HG03060 (cell line): ENCODE measurements around the gene CERS1.

Source experiments
- ATAC-seq: cut with Tn5 transposase; IDR thresholded peaks from one replicate; pipeline ENCODE4 v1.9.1; 2021; ENCODE audit warnings: low read depth, moderate number of reproducible peaks; ENCODE audit not compliant: unreplicated experiment

Gene CERS1

DNA sequence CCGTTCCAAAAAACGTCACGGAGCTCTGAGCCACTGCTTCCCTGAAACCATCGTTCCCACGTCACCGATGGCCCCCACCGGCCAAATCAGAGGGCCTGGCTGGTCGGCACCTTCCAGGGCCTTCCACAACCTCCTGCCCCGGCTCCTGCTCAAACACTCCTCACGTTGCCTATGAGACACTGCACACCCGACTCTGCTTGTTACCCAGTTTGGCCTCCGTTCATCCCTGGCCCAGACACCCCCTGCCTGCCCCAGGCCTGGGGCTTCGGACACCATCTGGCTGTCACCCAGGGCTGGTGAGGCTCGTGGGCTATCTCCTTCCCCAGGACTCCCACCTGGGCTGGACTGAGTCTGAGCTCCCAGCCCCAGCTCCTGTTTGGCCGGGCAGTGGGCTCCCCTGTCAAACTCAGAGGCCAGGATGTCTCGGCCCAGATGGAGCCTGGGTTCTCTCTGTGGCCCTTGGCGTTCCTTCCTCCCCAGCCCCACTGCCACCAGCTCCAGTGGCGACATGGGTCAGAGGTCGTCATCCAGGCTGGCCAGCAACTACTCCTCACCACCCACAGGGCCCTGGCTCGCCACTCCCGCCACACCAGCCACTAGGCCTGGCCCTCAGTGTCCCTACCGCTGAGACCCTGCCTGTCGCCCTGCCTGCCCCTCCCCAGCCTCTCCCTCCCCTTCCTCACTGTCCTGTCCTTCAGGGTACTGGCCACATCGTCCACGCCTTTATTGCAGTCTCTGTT, 17.7 kb downstream of the CERS1 start:
- ATAC-seq: no peak

DNA sequence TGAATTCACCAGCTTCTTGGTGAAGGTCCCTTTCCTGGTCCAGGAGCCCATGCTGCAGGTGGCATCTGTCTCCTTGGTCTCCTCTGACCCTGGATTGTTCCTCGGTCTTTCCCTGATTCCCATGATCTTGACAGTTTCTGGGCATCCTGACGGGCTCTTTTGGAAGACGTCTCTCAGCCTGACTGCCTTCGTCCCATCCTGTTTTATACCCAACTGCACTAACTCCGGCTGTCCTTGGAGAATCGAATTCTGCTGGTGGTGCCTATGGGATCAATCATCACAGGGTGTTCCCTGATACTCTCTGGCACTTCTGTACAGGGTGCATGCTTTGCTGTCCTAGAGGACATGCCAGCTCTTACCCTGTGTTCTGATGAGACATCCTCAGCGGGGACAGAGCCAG, 19.1 kb downstream of the CERS1 start:
- no peak for ATAC-seq

DNA sequence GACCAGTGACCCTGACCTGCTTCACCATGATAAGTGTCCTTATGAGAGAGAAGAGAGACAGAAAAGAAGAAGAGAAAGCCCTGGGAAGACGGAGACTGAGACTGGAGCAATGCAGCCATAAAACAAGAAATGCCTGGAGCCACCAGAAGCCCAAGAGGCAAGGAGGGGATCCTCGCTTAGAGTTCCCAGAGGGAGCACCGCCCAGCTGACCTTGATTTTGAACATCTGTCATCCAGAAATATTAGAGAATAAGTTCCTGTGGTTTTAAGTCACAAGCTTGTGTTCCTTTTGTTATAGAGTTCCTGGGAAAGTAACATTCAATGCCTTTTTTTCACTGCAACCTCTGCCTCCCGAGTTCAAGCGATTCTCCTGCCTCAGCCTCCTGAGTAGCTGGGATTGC, 20.2 kb downstream of the CERS1 start:
- no peak for ATAC-seq

DNA sequence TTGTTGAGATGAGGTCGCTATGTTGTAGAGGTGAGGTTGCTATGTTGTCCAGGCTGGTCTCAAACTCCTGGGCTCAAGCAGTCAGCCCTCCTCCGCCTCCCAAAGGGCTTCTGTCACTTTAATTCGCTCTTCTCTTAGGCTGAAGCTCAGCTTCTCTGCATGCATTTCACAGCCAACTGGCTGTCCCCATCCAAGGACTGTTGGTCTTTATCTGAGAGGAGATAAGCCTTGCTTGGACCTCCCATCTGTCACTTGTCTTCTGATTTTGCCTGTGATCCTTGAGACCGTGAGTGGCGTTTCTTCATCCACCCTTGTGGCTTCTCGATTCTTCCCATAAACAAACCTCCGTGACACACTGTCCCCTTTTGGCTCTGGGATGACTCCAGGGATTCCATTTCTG, 24.4 kb downstream of the CERS1 start:
- no peak for ATAC-seq

DNA sequence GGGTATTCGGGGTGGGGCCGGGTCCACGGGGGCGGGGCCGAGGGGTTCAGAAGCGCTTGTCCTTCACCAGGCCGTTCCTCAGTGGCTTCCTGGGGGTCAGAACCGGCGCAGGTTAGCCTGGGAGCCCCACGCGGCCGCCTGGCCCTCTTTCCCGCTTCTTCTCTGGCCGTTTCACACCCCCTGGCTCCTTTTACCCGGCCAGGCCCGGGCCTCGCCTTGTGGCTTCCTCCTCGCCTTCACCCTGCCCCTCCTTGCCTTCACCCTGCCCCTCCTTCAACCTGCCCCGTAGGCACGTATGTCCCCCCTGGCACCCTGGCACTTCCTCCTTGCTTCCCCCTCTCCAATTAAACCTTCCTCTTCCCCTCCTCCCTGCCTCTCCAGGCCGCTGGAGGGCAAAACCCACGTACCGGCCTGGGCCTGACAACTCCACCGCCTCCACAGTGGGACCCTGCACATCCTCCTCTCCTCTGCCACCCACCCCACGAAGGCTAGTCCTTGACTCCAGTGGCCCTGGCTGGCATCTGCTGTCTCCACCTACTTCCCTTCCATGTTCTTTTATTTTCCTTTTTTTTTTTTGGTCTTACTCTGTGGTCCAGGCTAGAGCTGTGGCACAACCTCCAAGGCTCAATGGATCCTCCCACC, 25.3 kb downstream of the CERS1 start:
- no peak for ATAC-seq

DNA sequence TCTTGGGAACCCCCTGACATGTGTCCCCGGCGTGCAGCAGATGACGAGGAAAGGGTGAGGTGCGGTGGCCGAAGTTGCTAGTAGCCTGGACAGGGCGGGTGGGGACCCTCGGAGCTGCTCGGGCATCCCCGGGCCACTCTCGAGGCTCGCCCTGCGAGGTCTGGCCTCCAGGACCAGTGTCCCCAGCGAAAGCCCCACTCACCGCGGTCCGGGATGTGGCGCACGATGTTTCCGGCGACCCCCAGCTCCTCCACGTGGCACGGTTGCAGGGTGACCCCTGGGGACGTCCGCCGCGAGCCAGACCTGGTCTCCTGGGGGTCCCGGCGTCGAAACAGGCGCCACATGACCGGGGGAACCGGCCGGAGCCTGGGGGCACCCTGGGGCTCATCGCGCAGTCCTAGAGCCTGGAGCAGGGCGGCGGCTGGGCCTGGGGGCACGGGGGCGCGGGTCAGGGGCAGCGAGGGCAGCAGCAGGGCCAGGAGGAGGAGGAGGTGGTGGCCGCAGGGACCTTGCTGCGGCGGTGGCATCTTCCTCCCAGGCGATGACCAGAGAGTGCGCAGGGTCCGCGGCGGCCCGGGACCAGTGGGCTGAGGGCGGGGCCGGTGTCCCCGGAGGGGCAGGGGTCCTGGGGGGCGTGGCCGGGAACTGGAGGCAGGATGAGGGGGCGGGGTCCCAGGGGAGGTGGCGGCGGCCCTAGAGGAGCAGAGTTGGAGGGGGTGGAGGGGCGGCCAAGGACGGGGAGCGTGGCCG, 26.0 kb downstream of the CERS1 start:
- no peak for ATAC-seq

DNA sequence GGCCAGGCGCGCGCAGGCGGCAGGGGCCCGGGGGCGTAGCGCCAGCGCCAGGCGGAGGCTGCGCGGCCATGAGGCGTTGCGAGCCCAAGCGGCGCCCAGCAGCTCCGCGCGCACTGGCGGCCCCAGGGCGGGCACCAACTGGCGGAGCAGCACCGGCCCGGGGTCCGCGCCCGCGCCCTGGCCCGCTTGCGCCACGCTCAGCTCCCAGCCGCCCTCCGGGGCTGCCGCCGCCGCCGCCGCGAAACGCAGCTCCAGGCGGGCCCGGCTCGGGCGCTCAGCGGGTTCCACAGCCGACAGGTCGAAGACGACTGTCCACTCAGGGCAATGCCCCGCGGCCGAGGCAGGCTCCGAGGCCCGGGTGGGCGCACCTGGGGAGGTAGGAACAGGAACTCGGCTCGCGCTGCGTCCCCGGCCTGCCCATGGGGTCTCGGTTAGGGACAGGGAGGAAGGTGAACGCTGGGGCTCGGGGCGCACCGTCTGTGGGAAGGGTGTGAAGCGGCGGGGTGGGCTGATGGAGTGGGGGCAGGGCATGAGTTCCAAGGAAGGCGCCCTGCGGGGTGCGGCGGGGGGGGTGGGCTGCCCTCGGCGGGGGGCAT, 26.8 kb downstream of the CERS1 start:
- ATAC-seq: no peak

DNA sequence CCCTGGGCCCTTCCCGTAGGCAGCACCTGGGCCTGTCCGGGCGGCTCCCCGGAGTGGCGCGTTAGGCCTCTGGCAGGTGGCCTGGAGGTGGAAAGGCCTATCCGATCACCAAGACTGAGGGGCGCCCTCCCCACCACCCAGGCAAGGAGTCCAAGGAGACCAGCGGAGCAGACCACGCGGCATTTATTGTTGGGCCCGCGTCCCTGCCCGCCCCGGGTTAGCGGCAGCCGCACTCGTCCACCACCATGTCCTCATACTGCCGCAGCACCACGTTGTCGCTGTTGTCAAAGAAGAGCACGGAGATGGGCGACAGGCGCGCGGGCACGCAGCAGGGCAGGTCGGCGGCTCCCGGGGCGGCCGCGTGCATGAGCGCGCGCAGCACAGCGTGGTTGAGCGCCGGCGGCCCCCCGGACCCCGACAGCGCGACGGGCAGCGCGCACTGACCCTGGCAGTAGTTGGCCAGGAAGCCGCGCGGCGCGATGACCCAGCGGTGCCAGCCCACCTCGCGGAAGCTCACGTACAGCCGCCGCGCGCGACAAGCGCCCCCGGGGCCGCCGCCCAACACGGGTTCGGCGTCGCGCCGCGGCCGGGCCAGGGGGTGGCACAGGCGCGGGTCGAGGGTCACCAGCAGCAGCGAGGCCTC, 27.5 kb downstream of the CERS1 start:
- no peak for ATAC-seq

DNA sequence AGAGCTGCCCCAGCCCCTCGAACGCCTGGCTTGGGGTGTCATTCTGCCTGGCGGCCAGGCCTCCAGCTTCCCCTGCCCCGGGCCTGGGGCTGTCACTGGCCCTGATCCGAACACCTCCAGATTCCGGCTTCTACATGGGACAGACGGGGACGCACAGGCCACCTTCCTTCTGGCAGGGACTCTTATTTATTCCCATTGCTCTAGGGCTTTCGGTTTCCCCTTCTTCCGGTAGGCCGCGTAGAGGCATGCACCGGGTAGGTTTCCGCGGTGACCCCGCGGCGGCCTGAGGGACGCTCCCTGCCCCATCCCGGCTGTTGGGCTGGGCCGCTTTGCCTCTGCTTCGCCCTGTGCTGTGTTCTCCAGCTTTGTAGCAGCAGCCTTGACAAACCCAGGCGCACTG, 28.2 kb downstream of the CERS1 start:
- no peak for ATAC-seq

DNA sequence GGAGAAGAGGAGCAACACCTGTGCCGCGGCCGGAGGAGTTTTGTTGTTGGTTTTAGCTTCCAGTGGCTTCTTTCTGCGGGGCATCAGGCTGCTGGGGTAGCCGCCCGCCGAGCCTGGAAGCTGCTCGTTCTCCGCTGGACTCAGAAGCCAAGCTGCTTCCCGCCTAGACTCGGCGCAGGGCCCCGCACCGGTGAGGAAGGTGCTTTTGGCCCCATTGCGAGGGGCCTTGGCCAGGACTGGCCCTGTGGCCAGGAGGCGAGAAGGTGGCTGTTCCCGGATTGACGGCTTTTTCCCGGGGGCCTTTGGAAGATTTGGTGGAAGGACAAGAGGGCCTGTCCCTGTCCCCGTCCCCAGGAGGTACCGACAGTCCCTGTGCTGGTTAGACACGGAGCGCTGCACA, 28.8 kb downstream of the CERS1 start:
- ATAC-seq: no peak

DNA sequence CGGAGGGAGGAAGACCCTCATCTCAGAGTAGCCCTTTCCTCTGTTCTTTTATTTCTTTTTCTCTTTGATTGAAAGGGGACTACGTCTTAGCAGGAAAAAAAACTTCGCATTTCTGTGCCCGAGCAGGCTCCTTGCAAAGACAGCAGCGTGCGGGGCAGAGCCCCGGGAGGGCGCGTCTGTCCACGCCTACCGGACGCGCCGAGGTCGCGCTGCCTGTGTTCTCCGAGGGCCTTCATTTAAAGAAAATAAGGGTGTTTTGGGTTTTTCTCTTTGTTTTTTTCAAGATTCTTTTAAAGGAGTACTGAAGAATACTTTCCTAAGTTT, 29.2 kb downstream of the CERS1 start:
- no peak for ATAC-seq

DNA sequence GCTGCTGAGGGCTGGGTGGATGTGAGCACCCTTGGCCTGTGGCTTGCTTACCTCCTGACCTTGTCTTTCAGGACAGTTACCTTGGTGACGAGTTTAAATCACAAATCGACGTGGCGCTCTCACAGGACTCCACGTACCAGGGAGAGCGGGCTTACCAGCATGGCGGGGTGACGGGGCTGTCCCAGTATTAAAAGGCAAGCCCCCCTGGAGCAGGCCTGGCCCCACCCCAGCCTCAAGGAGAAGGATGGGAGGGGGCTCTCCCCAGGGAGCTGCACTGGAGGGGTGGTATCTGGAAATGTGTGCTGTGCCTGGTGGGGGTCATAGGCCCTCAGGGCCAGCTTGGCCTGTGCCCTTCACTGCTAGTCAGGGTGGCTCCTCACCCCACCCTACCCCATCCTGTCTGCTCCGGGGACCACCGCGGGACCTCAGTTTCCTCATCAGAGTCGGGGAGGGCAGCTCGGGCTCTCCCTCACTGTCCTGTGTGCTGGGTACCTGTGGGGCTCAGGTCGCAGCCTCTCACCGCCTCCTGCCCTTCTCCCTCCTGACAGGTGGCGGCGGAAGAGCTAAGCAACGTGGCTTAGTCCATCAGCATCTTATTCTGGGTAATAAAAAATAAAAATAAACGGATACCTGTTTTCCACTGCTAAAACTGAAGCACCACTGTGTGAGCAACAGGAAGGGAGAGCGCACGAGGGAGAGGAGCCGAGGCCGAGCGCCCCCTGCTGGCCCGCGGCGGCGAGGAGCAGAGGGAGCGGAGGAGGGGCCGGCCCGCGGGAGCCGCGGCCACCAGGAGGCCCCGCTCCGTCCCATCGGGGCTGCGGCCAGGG, 29.8 kb downstream of the CERS1 start:
- no peak for ATAC-seq

DNA sequence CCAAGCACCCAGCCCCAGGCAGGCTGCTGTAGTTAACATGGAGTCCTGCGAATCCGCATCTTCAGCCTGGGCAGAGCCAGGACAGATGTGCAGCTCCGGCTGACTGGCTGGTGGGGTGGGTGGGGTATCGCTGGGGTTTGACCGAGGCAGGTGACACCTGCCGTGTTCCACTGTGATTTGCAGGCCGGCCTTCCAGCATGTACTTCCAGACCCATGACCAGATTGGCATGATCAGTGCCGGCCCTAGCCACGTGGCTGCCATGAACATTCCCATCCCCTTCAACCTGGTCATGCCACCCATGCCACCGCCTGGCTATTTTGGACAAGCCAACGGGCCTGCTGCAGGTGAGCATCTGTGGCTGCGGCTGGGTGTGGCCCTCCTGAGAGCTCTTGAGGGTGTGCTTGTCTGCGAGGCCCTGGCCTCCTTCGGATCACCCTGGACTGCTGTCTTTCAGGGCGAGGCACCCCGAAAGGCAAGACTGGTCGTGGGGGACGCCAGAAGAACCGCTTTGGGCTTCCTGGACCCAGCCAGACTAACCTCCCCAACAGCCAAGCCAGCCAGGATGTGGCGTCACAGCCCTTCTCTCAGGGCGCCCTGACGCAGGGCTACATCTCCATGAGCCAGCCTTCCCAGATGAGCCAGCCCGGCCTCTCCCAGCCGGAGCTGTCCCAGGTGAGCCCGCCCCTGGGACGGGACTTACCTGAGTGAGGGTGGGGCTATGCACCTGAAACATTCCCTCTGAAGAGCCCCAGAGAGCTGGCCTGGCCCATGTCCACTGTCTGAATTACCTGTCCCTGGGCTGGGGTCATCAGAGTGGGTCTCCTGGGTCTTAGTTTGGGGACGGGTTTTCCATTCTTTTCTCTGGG, 30.6 kb downstream of the CERS1 start:
- no peak for ATAC-seq

DNA sequence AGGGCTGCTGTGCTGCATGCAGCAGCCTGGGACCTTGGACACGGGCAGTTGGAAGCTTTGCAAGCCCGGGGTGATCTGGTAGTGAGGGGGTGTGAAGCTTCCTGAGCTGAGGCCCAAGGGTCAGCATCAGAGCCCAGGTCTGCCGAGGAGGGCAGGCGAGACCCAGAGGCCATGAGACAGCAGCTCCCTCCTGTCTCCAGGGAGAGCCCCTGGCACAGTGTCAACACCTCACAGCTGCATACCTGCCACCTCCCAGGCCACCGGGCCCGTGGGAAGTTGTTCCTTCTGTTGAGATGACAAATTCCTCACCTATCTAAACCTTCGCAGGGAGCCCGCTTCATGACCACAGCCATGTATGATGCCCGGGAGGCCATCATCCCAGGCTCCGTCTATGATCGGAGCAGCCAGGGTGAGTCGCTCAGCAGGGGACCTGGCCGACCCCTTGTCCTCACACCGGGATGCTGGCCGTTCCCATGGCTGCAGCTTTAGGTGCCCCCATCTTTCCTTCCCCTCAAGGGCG, 32.1 kb downstream of the CERS1 start:
- ATAC-seq: no peak

DNA sequence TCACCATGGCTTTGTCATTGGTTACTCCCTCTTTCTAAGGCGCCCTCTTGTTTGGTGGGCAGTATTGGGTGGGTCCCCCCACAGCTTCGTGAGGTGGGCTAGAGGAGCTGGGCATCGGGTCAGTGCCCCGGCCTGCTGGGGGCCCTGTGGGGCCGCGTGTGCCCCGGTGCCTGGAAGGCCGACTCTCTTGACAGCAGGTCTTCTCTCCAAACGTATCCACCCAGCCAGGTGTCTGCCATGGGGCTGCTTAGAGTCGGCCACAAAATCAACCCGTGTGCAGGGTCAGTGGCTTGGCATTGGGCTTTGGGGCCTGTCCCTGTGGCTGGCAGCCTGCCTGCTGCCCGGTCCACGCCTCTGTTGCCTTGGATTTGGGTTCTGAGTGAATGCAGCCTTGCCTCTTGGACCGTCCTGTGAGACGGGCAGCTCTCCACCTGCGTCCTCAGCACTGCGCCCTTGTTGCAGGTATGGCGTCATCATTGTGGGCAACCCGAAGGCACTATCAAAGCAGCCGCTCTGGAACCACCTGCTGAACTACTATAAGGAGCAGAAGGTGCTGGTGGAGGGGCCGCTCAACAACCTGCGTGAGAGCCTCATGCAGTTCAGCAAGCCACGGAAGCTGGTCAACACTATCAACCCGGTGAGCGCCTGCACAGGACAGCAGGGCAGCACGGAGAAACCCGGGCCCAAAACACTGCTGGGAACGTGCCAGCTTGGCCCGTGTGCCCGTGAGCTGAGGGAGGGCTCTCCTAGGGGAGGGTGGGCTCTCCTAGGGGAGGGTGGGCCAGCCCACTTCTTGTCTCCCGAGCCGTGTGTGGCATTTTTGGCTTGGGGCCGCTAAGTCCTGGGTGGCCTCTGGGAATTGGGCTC, 32.7 kb downstream of the CERS1 start:
- no peak for ATAC-seq

DNA sequence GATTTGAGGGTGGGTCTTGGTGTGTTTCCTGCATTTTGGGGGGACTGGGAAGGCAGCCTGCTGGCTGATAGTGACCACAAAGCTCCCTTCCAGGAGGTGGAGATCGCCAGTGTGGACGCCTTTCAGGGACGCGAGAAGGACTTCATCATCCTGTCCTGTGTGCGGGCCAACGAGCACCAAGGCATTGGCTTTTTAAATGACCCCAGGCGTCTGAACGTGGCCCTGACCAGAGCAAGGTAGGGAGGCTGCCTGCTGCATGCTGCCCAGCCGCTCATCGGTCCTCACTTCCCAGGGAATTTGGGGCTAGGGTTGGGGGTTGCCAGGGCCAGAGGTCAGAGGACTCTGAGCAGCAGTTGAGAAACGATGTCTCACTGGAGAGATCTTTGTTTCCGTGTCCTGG, 34.0 kb downstream of the CERS1 start:
- no peak for ATAC-seq

DNA sequence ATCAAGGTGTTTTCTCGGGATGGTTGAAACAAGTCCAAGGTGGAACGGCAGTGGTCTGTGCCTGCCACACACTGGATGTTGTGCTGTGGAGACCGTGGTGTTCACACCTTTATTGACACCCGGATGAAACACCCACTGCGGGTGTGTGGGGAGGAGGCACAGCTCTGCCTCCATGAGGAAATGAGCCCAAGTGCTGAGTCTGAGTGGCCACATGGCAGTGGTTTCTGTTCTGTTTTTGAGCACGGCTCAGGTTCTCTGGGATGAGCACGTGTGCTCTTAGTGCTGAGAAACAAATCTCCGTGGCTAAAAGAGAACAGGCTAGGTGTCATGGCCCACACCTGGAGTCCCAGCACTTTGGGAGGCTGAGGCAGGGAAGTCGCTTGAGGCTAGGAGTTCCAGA, 34.7 kb downstream of the CERS1 start:
- no peak for ATAC-seq

DNA sequence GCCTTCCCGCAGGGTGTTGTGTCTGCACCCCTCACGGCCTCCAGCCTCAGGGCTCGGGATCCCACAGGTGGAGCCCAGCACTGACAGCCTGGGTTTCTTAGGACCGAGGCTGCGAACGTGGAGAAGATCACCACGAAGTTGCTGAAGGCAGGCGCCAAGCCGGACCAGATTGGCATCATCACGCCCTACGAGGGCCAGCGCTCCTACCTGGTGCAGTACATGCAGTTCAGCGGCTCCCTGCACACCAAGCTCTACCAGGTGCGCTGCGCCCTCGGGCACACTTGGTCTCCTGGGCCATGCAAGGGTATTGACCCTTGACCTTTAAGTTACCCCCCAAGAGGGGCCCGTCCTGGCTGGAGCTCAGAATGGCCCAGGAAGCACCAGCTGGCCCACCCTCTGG, 35.2 kb downstream of the CERS1 start:
- no peak for ATAC-seq
